SIG-M5 treated with dmso at 0.1 percent for 504 hours (cell line): ENCODE measurements around the gene GALNT7.
"Not testable (repeated sequence)": the region's sequence is repeated elsewhere in the genome, so short reads cannot be mapped to it uniquely, and the experiment has no call there.

Source experiments
- DNase-seq: peaks from one replicate; lab custom pipeline; 2025; ENCODE audit not compliant: unreplicated experiment; lab: John Stamatoyannopoulos, UW

The GALNT7 gene

GRCh38 chr4:173192375-173193162 is 24.0 kb downstream of the GALNT7 start:
- DNase-seq = no peak

GRCh38 chr4:173194157-173194556 is 25.5 kb downstream of the GALNT7 start:
- no peak for DNase-seq

GRCh38 chr4:173195109-173195508 is 26.5 kb downstream of the GALNT7 start:
- DNase-seq = no peak

- DNase-seq = no peak
Measured at GRCh38 chr4:173199553-173199952, 30.9 kb downstream of the GALNT7 start.

GRCh38 chr4:173200103-173200884 is 31.7 kb downstream of the GALNT7 start:
- DNase-seq = no peak

- no peak for DNase-seq
Measured at GRCh38 chr4:173202395-173202794, 33.8 kb downstream of the GALNT7 start.

GRCh38 chr4:173205656-173206055 is 37.0 kb downstream of the GALNT7 start:
- no peak for DNase-seq

GRCh38 chr4:173208420-173208819 is 39.8 kb downstream of the GALNT7 start:
- DNase-seq = no peak

- DNase-seq = no peak
Measured at GRCh38 chr4:173211222-173211621, 42.6 kb downstream of the GALNT7 start.

GRCh38 chr4:173211838-173212237 is 43.2 kb downstream of the GALNT7 start:
- peak; percentile 10 for DNase-seq

- no peak for DNase-seq
Measured at GRCh38 chr4:173212379-173212778, 43.8 kb downstream of the GALNT7 start.

GRCh38 chr4:173213296-173213695 is 44.7 kb downstream of the GALNT7 start:
- DNase-seq = no peak

- DNase-seq = no peak
Measured at GRCh38 chr4:173214231-173214630, 45.6 kb downstream of the GALNT7 start.

GRCh38 chr4:173214661-173215060 is 46.0 kb downstream of the GALNT7 start:
- DNase-seq = no peak

- no peak for DNase-seq
Measured at GRCh38 chr4:173217075-173217474, 48.5 kb downstream of the GALNT7 start.

- no peak for DNase-seq
Measured at GRCh38 chr4:173217727-173218126, 49.1 kb downstream of the GALNT7 start.

GRCh38 chr4:173218411-173219125 is 50.0 kb downstream of the GALNT7 start:
- no peak for DNase-seq

- not testable (repeated sequence) for DNase-seq
Measured at GRCh38 chr4:173219126-173219437, 50.5 kb downstream of the GALNT7 start.

- no peak for DNase-seq
Measured at GRCh38 chr4:173223743-173224142, 55.1 kb downstream of the GALNT7 start.

- DNase-seq = no peak
Measured at GRCh38 chr4:173226401-173226888, 57.8 kb downstream of the GALNT7 start.

GRCh38 chr4:173227756-173228155 is 59.1 kb downstream of the GALNT7 start:
- DNase-seq = no peak

GRCh38 chr4:173230062-173230461 is 61.5 kb downstream of the GALNT7 start:
- no peak for DNase-seq
